ENCODE results near the gene LRIT3. TPM values are rescaled to one million over a fixed set of nuclear protein-coding genes. Genes with fewer than 3 reads are reported as not detected.

Gene LRIT3
- polyA plus RNA-seq, 6 donors from 2014 or later: not detected

Other genes with a start within 250 kb of the LRIT3 start
- gene CASP6, start 144.7 kb upstream of the LRIT3 start, polyA plus RNA-seq (ENCODE audit: low read depth in 6 of 6): 10 to 100 TPM in 5 of 6 donors, 1 to 10 TPM in 1; 7.4 to 20.4 (median 16.0) TPM
- 10 to 100 TPM; 16.0 to 37.6 (median 26.5) TPM for gene PLA2G12A, start 118.0 kb upstream of the LRIT3 start, polyA plus RNA-seq (ENCODE audit: low read depth in 6 of 6)
- gene CFI, start 46.1 kb upstream of the LRIT3 start, polyA plus RNA-seq (ENCODE audit: low read depth in 6 of 6): not detected
- 10 to 100 TPM; 10.3 to 18.6 (median 13.6) TPM for gene GAR1, start 32.3 kb upstream of the LRIT3 start, polyA plus RNA-seq (ENCODE audit: low read depth in 6 of 6)
- gene RRH, start 20.1 kb upstream of the LRIT3 start, polyA plus RNA-seq (ENCODE audit: low read depth in 6 of 6): under 1 TPM in 1 of 6 donors, not detected in 5; 0.23 TPM
- under 1 TPM in 3 of 6 donors, not detected in 3; 0.36 to 0.94 (median 0.44) TPM for gene EGF, start 64.8 kb downstream of the LRIT3 start, polyA plus RNA-seq (ENCODE audit: low read depth in 6 of 6)